ENCODE measurements around the gene SERPINA1.

DNA sequence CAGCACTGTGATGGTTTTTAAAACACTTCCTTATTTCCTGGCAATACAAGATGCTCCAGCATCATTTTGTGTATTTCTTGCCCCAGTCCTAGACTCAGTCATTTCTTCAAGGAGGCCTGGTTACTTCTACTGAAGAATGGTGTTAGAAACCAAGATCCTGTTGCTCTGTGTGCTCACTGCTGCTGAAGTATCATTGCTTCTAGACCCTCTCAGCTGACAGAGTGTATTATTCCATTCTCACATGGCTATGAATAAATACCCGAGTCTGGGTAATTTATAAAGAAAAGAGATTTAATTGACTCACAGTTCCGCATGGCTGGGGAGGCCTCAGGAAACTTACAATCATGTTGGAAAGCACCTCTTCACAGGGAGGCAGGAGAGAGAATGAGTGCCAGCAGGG lies 50.4 kb downstream of the SERPINA1 start:
- TF ChIP-seq TAF1 (IDR thresholded peaks at IDR 0.05; ENCODE audit: borderline replicate concordance, insufficient read depth, low read length) = no peak
- no peak for TF ChIP-seq POLR2AphosphoS5 (IDR thresholded peaks at IDR 0.05; ENCODE audit: low read depth, low read length)

Data from PFSK-1 (cell line).